ENCODE data around the gene SHISA5. TPM values are rescaled to one million over a fixed set of nuclear protein-coding genes. Genes with fewer than 3 reads are reported as not detected.

Gene SHISA5
- total and polyA plus RNA-seq, 2 of the 4 experiments (the other 2 are of a cell fraction) = 82.3 to 162 TPM

DNA sequence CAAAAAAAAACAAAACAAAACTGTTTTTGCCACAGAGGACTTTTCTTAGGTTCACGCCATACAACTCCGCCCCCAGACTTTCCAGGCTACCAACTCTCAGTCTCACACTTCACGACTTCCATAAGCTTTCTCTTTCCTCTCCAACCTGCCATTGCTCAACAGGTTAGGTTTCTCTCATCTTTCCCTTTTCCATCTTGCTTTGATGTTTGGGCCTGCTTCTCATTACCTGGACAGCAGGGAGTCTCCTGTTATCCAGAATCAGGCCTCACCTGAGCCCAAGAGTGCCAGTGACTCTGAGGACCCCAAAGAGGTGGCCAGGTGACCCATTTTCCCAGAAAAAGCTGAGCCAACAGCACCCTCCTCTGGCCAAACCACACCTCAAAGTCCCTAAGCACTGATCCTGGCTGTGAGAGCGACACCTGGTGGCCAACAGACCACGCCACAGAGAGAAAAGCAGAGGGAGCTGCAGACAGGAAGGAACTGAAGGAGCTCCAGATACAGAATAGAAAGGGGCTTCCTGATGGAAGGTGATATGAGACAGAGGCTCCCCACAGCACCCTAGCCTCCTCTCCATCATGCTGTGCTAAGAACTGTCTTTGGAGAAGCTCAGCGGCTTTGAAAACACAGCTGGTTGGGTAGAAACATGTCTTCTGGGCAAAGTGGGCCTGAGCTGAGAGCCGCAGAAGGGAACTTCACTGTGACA, 68.0 kb downstream of the SHISA5 start (continued):
- TF ChIP-seq MAFK (IDR thresholded peaks at IDR 0.05; ENCODE audit: low read depth, low read length) (no peak; the same call in 1 of the 2 replicates), MAZ (IDR thresholded peaks at IDR 0.05; ENCODE audit: borderline replicate concordance, low read depth, low read length) (no peak)

DNA sequence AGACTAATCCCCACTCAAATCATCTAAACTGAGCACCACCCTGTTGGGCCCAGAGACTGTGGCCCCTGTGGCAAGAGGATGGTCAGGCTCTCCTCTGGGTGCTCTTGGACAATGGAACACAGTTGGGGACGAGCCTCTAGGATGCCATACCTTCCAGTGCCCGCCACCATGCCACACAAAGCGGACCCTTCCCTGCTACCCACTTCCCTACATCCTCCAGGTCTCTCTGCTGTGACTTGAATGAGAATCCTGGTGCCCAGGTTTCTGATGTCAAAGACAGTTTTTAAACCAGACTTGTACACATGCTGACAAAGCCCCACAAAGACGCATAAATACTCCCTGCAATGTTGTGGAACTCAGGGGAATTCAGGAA, 68.8 kb downstream of the SHISA5 start:
- no peak overlapping the region for H2BK5ac ChIP-seq (ENCODE audit: low read depth, low read length, poor library complexity, severe bottlenecking)
- intact Hi-C loops (cut with micrococcal nuclease) (no loop called here), dilution Hi-C loops (cut with HindIII; ENCODE audit: low sequenced_read_pairs, unreplicated experiment) (no loop called here), in situ Hi-C loops (cut with MboI; ENCODE audit: low sequenced_read_pairs) (loop anchor here (5.0 kb wide), 2 partner anchors 33 to 163 kb away; no protein-coding TSS in a partner anchor)
- no peak overlapping the region for H2BK15ac ChIP-seq (ENCODE audit: low read depth, low read length)
- H3K9me3 ChIP-seq (ENCODE audit: control insufficient read depth, insufficient read depth, low read length) = no peaks in the 10 kb centered on the region
- H3K4me3 ChIP-seq (ENCODE audit: insufficient read depth, low read depth, low read length) = no peak overlapping the region
- ChIA-PET CTCF (interaction anchor here (0.7 to 2.4 kb wide), 14 partner anchors 10 to 241 kb away, joined by 3 to 65 read pairs (median 8); partner anchors contain the start of gene ATRIP), POLR2A (ENCODE audit: unreplicated experiment) (no interaction called here)
- H3K27ac ChIP-seq (ENCODE audit: insufficient read depth, low read length) = no peak overlapping the region
- peaks cover 19 to 31% of the 10 kb centered on the region in 2 experiments for H3K79me1 ChIP-seq (ENCODE audit: low read depth in 1 of 2, low read length in 2 of 2)
- no CpG with 5 or more reads among the region's 4 CpGs for WGBS, 2 experiments (ENCODE audit: extremely low coverage in 2 of 2, insufficient read length in 1 of 2)
- H4K5ac ChIP-seq (ENCODE audit: low read depth, low read length) = no peak overlapping the region
- H2BK20ac ChIP-seq (ENCODE audit: low read depth, low read length) = no peak overlapping the region
- no peak for TF ChIP-seq BHLHE40 (IDR thresholded peaks at IDR 0.05; ENCODE audit: low read depth, low read length)
- TF ChIP-seq ELK1 (IDR thresholded peaks at IDR 0.05; ENCODE audit: borderline replicate concordance, low read depth, low read length) = no peak
- no peak overlapping the region for H3K23ac ChIP-seq (ENCODE audit: low read depth, low read length)
- DNase-seq (no peak), ATAC-seq (ENCODE audit: low read depth) (no peak)
- H2AK5ac ChIP-seq (ENCODE audit: low read depth, low read length) = no peak overlapping the region
- no peak overlapping the region for H3K18ac ChIP-seq (ENCODE audit: low read depth, low read length)
- no peak overlapping the region for H2AK9ac ChIP-seq (replicated peaks; ENCODE audit: low read depth, low read length, poor library complexity)
- H3K56ac ChIP-seq (ENCODE audit: extremely low read depth, insufficient read depth, low read length) = no peak overlapping the region
- H3K27me3 ChIP-seq (ENCODE audit: control insufficient read depth, insufficient read depth, low read length) = no peaks in the 10 kb centered on the region
- no peak overlapping the region for H3K4ac ChIP-seq (ENCODE audit: low read depth, low read length)
- H2BK120ac ChIP-seq (ENCODE audit: low read depth, low read length) = no peak overlapping the region
- H2AFZ ChIP-seq (replicated peaks; ENCODE audit: low read length, poor library complexity) = no peak overlapping the region
- H3K4me2 ChIP-seq (ENCODE audit: low read depth, low read length) = no peak overlapping the region
- H3K36me3 ChIP-seq (ENCODE audit: control insufficient read depth, insufficient read depth, low read length) = peaks cover 18% of the 10 kb centered on the region
- peaks cover 4% of the 10 kb centered on the region; the same call in 1 of the 2 replicates for H3K9me1 ChIP-seq (ENCODE audit: insufficient read depth, low read length)
- H4K20me1 ChIP-seq (ENCODE audit: insufficient read depth, low read length) = no peaks in the 10 kb centered on the region; the same call in 1 of the 2 replicates
- H4K8ac ChIP-seq (ENCODE audit: low read depth in 2 of 2, low read length in 2 of 2) = no peak overlapping the region
- no peak overlapping the region for H3K9ac ChIP-seq (ENCODE audit: low read depth, low read length)
- no TSS peak for BruUV-seq (replicated peaks)
- H3K4me1 ChIP-seq (ENCODE audit: control insufficient read depth, insufficient read depth, low read length) = peaks cover 1% of the 10 kb centered on the region; the same call in 1 of the 2 replicates
- H3K14ac ChIP-seq (replicated peaks; ENCODE audit: low read depth, low read length) = no peak overlapping the region
- no peak overlapping the region for H4K91ac ChIP-seq (ENCODE audit: insufficient read depth, low read depth, low read length)
